Activated naive CD8-positive, alpha-beta T cell treated with anti-CD3 and anti-CD28 coated beads, Interleukin-2, amount 50 U/mL, for 24 hours (primary cell): ENCODE measurements around the gene IRS2.

Experiments used
- ATAC-seq: fragments of 150-1000 bp; cut with Tn5 transposase; one replicate; pipeline ENCODE4 v1.10.0; 2021
- DNase-seq: peaks from one replicate; pipeline ENCODE4 v3.0.0; 2021
- H3K27ac Mint-ChIP-seq: one replicate; pipeline ENCODE4 v1.8.0; 2021; ENCODE audit warnings: mild to moderate bottlenecking, mixed read lengths
- H3K27me3 Mint-ChIP-seq: one replicate; pipeline ENCODE4 v1.8.0; 2021; ENCODE audit warnings: mixed read lengths
- H3K36me3 Mint-ChIP-seq: one replicate; pipeline ENCODE4 v1.8.0; 2021; ENCODE audit warnings: low read depth, mixed read lengths
- H3K4me1 Mint-ChIP-seq: one replicate; pipeline ENCODE4 v1.8.0; 2021; ENCODE audit warnings: mixed read lengths
- H3K4me3 Mint-ChIP-seq: one replicate; pipeline ENCODE4 v1.8.0; 2021; ENCODE audit warnings: mild to moderate bottlenecking, moderate library complexity, mixed read lengths
- H3K9me3 Mint-ChIP-seq: one replicate; pipeline ENCODE4 v1.8.0; 2021; ENCODE audit warnings: mixed read lengths

Gene IRS2

DNA sequence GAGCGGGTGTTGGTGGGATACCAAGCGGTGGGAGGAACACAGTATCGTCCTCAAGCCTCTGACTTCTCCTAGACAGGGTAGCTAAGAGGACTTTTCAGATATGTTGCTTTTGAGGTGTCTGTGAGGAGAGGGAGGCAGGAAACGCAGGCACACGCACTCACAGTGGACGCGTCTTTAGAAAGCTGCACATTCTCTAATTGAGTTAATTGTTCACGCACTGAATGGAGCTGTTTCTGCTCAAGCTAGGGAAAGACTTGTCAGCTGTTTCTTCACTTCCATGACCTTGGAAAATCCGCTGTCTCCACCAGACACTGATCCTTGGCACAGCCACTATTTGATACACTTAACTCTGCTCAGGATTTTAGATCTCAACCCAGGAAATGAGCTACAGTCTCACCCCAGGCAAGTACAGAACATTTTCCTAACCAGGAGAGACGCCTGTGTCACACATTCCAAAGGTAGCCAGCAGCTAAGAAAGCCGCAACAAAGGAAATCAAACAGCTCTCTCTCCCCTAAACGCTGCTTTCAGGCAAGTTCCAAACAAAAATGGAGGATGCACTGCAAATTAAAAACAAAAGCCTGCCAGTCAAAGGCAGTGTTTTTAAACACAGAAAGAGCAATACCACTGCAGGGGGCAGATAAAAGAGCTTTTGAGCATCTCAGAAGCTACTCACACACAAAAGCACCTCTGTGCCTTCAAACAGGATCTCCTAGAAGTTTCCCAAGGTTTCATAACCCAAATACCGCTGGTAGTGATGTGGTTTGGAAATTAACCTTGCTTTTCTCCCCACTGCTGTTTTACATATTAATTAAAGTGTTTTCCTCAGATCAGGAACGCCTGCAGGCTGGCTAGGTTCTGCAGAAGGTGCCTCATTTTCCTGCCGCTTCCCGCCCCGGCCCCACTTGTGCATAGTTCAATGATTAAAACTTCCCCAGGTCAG, 57.3 kb downstream of the IRS2 start:
- H3K4me3 Mint-ChIP-seq = no peak overlapping the region
- H3K27ac Mint-ChIP-seq = no peak overlapping the region
- H3K9me3 Mint-ChIP-seq = no peaks in the 10 kb centered on the region
- H3K4me1 Mint-ChIP-seq = peaks cover 9% of the 10 kb centered on the region
- peaks cover 12% of the 10 kb centered on the region for H3K27me3 Mint-ChIP-seq
- DNase-seq = no peak
- ATAC-seq = no peak
- peaks cover 3% of the 10 kb centered on the region for H3K36me3 Mint-ChIP-seq

DNA sequence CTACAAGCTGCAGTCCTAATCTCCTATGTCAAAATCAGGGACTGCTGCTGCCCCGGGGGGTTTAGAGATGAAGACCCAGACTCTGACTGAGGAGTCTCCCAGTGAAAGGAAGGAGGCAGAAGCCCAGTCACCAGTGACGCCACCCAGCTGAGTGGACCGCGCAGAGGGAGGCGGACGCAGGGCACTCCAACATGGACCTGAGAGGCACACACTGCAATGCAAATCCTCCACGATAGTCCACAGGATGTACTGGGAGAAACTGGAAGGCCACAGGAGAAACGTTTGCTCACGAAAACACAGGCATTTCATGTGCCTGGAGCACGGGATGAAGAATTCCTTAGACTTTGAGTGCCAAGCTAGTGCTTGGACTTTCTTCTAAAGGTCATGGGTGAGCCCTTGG, 58.3 kb downstream of the IRS2 start:
- H3K36me3 Mint-ChIP-seq = peaks cover 3% of the 10 kb centered on the region

DNA sequence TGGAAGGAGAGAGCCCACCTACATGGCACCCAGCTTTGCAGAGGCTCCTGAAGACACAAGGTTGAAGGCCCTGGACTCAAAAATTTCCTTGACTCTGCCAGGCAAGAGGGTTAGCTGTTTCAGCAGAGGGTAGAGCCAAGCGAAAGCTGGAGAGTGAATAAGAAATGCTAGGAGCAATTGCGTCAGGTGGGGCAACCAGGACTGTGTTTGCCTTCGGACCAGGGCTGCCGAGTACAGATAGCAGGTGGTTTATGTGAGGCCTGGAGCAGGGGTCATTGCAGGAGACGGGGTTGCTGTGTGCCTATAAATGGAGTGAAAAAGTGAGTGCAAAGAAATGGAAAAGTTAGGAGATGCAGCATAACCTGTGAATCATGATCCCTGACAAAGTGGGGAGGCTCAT, 59.1 kb downstream of the IRS2 start:
- ATAC-seq (no peak), DNase-seq (no peak)
- peaks cover 8% of the 10 kb centered on the region for H3K27me3 Mint-ChIP-seq
- no peak overlapping the region for H3K4me3 Mint-ChIP-seq
- H3K36me3 Mint-ChIP-seq = peaks cover 2% of the 10 kb centered on the region
- no peak overlapping the region for H3K27ac Mint-ChIP-seq
- peaks cover 9% of the 10 kb centered on the region for H3K4me1 Mint-ChIP-seq
- no peaks in the 10 kb centered on the region for H3K9me3 Mint-ChIP-seq

More for the DNA sequence above, 58.3 kb downstream of the IRS2 start:
- Mint-ChIP-seq H3K4me1 (peaks cover 9% of the 10 kb centered on the region), H3K9me3 (no peaks in the 10 kb centered on the region), H3K27ac (peak overlapping the region; percentile 39), H3K27me3 (peaks cover 8% of the 10 kb centered on the region), H3K4me3 (no peak overlapping the region)
- DNase-seq (no peak), ATAC-seq (no peak)

DNA sequence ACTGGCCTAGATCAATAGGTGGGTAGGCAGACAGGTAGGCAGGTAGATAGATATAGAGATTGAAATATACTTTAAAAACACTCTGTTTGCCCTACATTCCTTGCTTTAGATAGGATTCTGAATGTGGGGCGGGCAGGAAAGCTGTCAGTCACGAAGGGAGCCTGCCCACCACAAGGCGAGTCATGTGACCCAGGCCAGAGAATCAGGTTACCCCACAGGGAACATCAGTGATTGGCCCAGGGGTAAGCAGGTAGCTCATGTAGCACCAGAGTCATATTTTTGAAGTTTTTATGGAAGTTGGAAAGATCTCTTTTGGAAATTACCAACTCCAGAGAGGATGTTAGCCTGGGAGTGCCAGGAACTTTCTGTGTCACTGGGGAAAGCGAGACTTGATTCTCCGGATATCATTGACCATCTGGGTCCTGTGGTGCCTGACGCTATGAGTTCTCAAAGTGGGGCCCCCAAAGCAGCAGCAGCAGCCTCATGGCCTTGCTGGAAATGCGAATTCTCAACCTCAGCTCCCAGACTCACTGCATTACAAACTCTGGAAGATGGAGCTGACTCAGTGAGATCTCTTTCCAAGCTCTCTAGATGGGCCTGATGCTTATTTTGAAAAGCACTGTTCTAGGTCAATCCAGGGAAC, 60.3 kb downstream of the IRS2 start:
- Mint-ChIP-seq H3K36me3 (no peaks in the 10 kb centered on the region), H3K27ac (no peak overlapping the region), H3K9me3 (no peaks in the 10 kb centered on the region), H3K4me1 (no peaks in the 10 kb centered on the region), H3K27me3 (peaks cover 8% of the 10 kb centered on the region), H3K4me3 (no peak overlapping the region)
- ATAC-seq (no peak), DNase-seq (no peak)

DNA sequence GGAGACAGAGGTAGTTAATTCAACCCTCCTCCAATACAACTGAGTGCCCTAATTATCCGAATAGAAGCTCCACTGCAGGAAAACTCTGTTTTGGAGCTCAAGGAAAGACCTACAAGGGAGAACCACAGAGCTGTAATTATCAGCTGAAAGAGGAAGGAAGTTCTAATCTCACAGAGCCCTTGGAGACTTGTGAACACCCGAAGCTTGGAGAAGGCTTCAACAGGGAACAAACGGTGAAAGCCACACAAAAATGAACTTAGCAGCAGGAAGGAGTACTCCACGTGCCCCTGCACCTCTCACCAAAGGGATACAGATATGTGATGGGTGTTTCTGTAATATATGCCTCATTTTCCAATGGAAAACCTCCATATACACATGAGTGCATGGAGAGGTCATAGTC, 61.1 kb downstream of the IRS2 start:
- no peaks in the 10 kb centered on the region for H3K36me3 Mint-ChIP-seq
- no peak overlapping the region for H3K4me3 Mint-ChIP-seq
- ATAC-seq = no peak
- H3K4me1 Mint-ChIP-seq = no peaks in the 10 kb centered on the region
- DNase-seq = no peak
- H3K27ac Mint-ChIP-seq = no peak overlapping the region
- H3K9me3 Mint-ChIP-seq = no peaks in the 10 kb centered on the region
- H3K27me3 Mint-ChIP-seq = peaks cover 5% of the 10 kb centered on the region

DNA sequence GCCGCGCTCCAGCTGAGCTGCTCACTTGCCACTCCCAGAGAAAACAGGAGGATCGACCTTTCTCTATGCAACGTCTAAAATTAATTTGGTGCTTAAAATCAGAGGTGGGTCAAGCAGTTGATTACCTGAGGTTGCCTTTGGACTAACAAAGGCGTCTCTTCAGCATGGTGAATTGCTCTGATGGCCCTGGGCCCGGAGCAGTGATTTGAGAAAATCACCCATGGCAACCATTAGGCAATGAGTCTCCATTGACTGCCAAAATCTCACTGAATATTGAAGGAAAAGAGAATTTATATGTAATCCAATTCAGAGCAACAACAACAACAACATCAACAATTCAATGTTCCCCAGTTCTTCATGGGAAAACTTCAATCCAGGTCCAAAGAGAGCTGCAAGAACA, 61.8 kb downstream of the IRS2 start:
- peaks cover 6% of the 10 kb centered on the region for H3K27me3 Mint-ChIP-seq
- DNase-seq (no peak), ATAC-seq (no peak)
- H3K4me1 Mint-ChIP-seq = no peaks in the 10 kb centered on the region
- H3K4me3 Mint-ChIP-seq = no peak overlapping the region
- H3K9me3 Mint-ChIP-seq = no peaks in the 10 kb centered on the region
- H3K36me3 Mint-ChIP-seq = no peaks in the 10 kb centered on the region
- no peak overlapping the region for H3K27ac Mint-ChIP-seq

DNA sequence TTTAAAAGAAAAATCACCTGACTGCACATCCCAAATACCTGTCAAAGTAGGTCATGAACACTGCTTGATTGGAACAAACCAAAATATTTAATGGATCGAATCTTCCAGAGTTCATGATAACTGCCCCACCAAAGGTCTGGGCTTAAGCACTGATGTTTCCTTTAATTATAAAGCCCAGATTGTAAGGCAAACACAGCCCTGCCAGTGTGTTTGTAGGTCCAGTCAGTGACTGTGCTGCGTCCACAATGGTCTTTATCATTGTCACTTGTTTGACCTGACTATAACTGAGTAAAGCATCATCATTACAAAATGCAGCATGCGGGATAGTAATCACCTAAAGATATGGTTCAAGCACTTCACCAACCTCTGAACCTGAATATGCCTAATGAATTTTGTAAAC, 63.3 kb downstream of the IRS2 start:
- Mint-ChIP-seq H3K9me3 (no peaks in the 10 kb centered on the region), H3K4me1 (no peaks in the 10 kb centered on the region), H3K36me3 (no peaks in the 10 kb centered on the region), H3K4me3 (no peak overlapping the region), H3K27ac (no peak overlapping the region), H3K27me3 (peaks cover 6% of the 10 kb centered on the region)
- no peak for ATAC-seq
- no peak for DNase-seq

DNA sequence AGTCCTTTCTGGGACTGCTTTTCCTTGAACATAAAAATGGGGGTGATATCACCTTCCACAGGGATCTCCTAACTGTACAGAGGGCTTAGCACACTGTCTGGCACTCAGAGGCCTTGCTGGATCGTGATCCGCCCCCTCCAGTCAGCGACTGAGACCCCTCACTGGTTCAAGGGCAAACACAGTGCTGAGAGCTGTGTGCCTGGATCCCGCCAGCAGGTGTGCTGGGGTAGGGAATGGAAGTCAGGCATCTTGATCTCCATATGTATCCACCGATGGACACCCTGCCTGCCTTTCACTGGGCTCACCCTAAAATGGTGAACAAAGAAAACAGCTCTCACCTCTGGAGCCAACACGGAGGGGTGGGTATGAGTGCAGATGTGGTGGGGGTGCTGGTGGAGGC, 64.3 kb downstream of the IRS2 start:
- no peak for DNase-seq
- no peaks in the 10 kb centered on the region for H3K36me3 Mint-ChIP-seq
- H3K4me1 Mint-ChIP-seq = no peaks in the 10 kb centered on the region

DNA sequence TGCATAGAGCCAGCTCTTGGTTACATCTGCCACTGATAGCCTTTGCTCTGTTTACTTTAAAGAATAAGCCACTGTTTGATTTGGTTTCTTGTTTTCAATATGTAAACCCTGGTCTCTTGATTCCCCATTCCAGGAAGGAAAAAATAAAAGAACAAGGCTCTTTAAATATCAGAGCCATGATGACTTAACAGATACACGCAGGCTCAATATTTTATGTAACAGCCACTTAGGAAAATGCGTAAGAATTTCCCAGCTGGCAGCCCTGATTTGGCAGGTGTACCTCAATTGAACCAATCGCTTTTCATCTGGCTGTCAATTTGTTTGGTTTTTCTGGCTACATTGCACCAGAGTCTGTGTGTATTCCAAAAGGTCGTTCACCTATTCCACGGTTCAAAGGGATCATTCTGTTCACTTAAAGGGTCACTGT, 65.6 kb downstream of the IRS2 start:
- DNase-seq = no peak
- Mint-ChIP-seq H3K27ac (no peak overlapping the region), H3K4me1 (no peaks in the 10 kb centered on the region)

More for the DNA sequence above, 64.3 kb downstream of the IRS2 start:
- no peak overlapping the region for H3K27ac Mint-ChIP-seq
- no peaks in the 10 kb centered on the region for H3K9me3 Mint-ChIP-seq
- ATAC-seq = no peak
- H3K27me3 Mint-ChIP-seq = peaks cover 6% of the 10 kb centered on the region
- H3K4me3 Mint-ChIP-seq = no peak overlapping the region

DNA sequence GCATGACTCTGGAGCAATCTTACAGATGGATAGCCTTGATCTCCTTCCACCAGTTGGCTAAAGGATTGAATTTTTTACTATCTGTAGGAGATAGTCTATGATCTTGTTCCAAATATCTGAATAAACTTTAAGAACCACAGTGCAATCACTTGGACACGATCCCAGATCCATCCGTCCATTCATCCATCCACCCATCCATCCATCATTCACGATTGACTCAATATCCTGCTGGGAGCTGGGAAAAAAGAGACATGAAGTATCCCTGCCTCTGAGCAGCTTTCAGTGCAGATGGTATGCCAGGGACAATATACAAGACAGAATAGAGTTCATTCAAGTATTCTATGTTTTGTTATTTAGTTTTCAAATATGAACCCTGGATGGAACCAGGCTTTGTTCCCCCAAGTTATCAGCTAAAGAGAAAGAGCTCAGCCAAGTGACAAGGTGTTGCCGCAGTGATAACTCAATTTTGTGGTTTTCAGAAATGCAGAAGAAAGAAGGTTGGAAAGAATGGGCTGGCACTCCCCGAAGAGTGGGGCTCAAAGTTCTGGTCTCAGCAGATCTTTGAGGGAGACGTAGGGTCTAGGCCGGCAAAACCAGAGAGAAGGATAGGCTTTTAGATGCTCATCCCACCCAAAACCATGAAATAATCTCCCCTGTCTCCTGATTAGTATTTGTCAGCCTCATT, 66.3 kb downstream of the IRS2 start:
- Mint-ChIP-seq H3K27ac (no peak overlapping the region), H3K27me3 (peaks cover 3% of the 10 kb centered on the region), H3K4me3 (no peak overlapping the region), H3K36me3 (no peaks in the 10 kb centered on the region), H3K9me3 (no peaks in the 10 kb centered on the region), H3K4me1 (no peaks in the 10 kb centered on the region)
- ATAC-seq (no peak), DNase-seq (no peak)

More for the DNA sequence above, 65.6 kb downstream of the IRS2 start:
- H3K36me3 Mint-ChIP-seq = no peaks in the 10 kb centered on the region
- no peaks in the 10 kb centered on the region for H3K9me3 Mint-ChIP-seq
- peaks cover 3% of the 10 kb centered on the region for H3K27me3 Mint-ChIP-seq
- no peak overlapping the region for H3K4me3 Mint-ChIP-seq
- ATAC-seq = no peak

DNA sequence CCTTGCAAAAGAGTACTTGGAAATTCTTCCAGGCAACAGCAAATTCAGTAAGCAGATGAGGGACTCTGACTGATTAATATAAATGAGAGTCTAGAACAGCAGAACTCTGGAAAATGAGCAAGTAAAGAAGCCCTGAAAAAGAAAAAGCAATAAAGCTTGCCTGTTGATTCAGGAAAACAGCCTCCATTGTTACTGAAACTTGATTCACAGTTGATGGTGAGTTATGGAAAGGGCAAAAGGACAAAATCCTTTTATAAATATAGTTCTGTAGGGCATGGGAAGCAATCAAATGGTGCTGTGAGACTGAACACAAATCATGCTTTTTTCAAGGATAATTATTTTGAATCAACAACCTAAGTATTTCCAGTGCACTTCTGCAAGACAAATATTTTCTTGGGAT, 67.7 kb downstream of the IRS2 start:
- Mint-ChIP-seq H3K9me3 (no peaks in the 10 kb centered on the region), H3K27ac (no peak overlapping the region), H3K4me3 (no peak overlapping the region), H3K27me3 (peaks cover 3% of the 10 kb centered on the region), H3K36me3 (no peaks in the 10 kb centered on the region), H3K4me1 (no peaks in the 10 kb centered on the region)
- DNase-seq (no peak), ATAC-seq (no peak)

DNA sequence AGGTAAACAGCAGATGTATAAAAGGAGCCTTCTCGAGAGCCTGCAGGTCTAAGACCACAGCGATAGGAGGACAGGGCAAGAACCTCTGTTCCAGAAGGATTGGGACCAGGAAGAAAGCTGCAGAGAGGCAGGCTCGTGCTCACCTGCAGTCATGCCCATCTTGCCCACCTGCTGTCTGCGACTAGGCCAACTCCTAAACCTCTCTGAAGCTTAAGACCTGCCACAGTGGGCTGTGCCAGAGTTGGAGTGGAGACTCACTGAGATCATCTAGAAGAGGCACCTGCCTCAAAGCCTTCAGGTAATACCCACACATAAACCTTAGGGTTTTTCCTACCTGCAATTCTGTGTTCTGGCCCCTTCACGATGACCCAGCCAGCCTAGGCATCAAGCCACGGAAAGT, 68.7 kb downstream of the IRS2 start:
- DNase-seq (no peak), ATAC-seq (no peak)
- Mint-ChIP-seq H3K27ac (no peak overlapping the region), H3K36me3 (no peaks in the 10 kb centered on the region), H3K4me1 (no peaks in the 10 kb centered on the region), H3K4me3 (no peak overlapping the region), H3K27me3 (peaks cover 6% of the 10 kb centered on the region), H3K9me3 (no peaks in the 10 kb centered on the region)

DNA sequence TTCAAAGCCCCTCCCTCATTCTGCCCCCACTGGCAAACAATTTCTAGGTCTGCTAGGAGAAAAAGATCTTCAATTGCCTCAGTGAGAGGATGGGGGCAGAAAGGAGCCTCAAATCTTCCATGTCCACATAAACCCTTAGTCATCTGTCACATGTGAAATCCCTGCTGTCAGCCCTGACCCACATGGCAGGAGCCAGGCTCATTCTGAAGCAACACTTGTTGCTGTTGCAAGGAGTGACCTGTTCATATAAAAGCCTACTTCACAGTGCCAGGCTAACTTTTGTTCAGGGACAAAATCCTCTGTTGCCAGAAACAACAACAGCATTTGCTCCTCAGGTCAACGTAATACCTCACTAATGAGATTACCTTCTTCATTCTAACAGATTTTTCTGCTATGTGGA, 70.5 kb downstream of the IRS2 start:
- H3K4me3 Mint-ChIP-seq = no peak overlapping the region

DNA sequence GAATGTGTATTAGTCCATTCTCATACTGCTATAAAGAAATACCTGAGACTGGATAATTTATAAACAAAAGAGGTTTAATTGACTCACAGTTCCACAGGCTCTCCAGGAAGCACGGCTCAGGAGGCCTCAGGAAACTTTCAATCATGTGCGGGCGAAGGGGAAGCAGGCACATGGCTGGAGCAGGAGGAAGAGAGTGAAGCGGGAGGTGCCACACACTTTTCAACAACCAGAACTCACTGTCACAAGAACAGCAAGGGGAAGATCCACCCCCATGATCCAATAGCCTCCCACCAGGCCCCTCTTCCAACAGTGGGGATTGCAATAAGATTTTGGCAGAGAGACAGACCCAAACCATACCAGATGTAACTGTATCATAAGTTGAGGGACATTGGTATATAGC, 72.7 kb downstream of the IRS2 start:
- Mint-ChIP-seq H3K36me3 (no peaks in the 10 kb centered on the region), H3K4me1 (no peaks in the 10 kb centered on the region), H3K27ac (no peak overlapping the region), H3K9me3 (no peaks in the 10 kb centered on the region), H3K4me3 (no peak overlapping the region), H3K27me3 (peaks cover 2% of the 10 kb centered on the region)
- ATAC-seq = no peak
- DNase-seq = no peak

More for the DNA sequence above, 70.5 kb downstream of the IRS2 start:
- no peak overlapping the region for H3K27ac Mint-ChIP-seq
- H3K9me3 Mint-ChIP-seq = no peaks in the 10 kb centered on the region
- H3K36me3 Mint-ChIP-seq = no peaks in the 10 kb centered on the region
- no peak for ATAC-seq
- peaks cover 6% of the 10 kb centered on the region for H3K27me3 Mint-ChIP-seq
- H3K4me1 Mint-ChIP-seq = no peaks in the 10 kb centered on the region
- no peak for DNase-seq
